HG02588 (cell line): ENCODE data around the gene PNPLA3.

ENCODE experiments used
- ATAC-seq: cut with Tn5 transposase; IDR thresholded peaks from one replicate; pipeline ENCODE4 v1.9.1; 2021; ENCODE audit warnings: mild to moderate bottlenecking, moderate library complexity; ENCODE audit not compliant: unreplicated experiment

Gene PNPLA3

GRCh38 chr22:43923191-43923590 lies 414 bp upstream of the PNPLA3 start:
- ATAC-seq, result no peak

- ATAC-seq, result no peak
These were observed 1.3 kb downstream of the PNPLA3 start for GRCh38 chr22:43924877-43925276.

- no peak for ATAC-seq
These were observed 2.1 kb downstream of the PNPLA3 start for GRCh38 chr22:43925433-43926348.

- ATAC-seq, result no peak
These were observed 2.7 kb downstream of the PNPLA3 start for GRCh38 chr22:43926349-43926710.

- ATAC-seq, result no peak
These were observed 4.9 kb downstream of the PNPLA3 start for GRCh38 chr22:43928468-43928867.

GRCh38 chr22:43928908-43929307 lies 5.3 kb downstream of the PNPLA3 start:
- no peak for ATAC-seq

GRCh38 chr22:43931771-43932170 lies 8.2 kb downstream of the PNPLA3 start:
- ATAC-seq, result no peak

GRCh38 chr22:43941449-43941848 lies 17.8 kb downstream of the PNPLA3 start:
- no peak for ATAC-seq

- ATAC-seq, result no peak
These were observed 21.2 kb downstream of the PNPLA3 start for GRCh38 chr22:43944670-43945430.

GRCh38 chr22:43945632-43946383 lies 22.2 kb downstream of the PNPLA3 start:
- no peak for ATAC-seq

- ATAC-seq, result no peak
These were observed 22.7 kb downstream of the PNPLA3 start for GRCh38 chr22:43946384-43946667.

- no peak for ATAC-seq
These were observed 25.3 kb downstream of the PNPLA3 start for GRCh38 chr22:43948836-43949406.

- no peak for ATAC-seq
These were observed 27.8 kb downstream of the PNPLA3 start for GRCh38 chr22:43951391-43951790.

GRCh38 chr22:43951966-43952365 lies 28.4 kb downstream of the PNPLA3 start:
- ATAC-seq, result no peak

GRCh38 chr22:43953988-43954785 lies 30.6 kb downstream of the PNPLA3 start:
- ATAC-seq, result no peak

- peak; percentile 92 for ATAC-seq
These were observed 31.7 kb downstream of the PNPLA3 start, which contains the start of gene SAMM50 for GRCh38 chr22:43955040-43955882. SAMM50 (plus strand) TSS chr22:43955442; CDS start chr22:43955578, 136 bp downstream.

- ATAC-seq, result no peak
These were observed 32.5 kb downstream of the PNPLA3 start for GRCh38 chr22:43955883-43956782.

GRCh38 chr22:43956805-43957463 lies 33.3 kb downstream of the PNPLA3 start:
- ATAC-seq, result no peak
